Prostate gland (tissue), 2 donors: Measurements from ENCODE around the gene TUBB. TPM values are rescaled to one million over a fixed set of nuclear protein-coding genes. Genes with fewer than 3 reads are reported as not detected.
A peak's percentile ranks its signal among the peaks of the same experiment; 100 is the strongest.
"Not testable (repeated sequence)": the region's sequence is repeated elsewhere in the genome, so short reads cannot be mapped to it uniquely, and the experiment has no call there.

Experiments used
- DNase-seq: peaks from one replicate; pipeline ENCODE4 v3.0.0-alpha.2; 2019; ENCODE audit warnings: low spot score
- H3K27ac ChIP-seq, 2 donors: fragments of 200-600 bp; sonication (generic); 2 replicates each; pipeline ENCODE4 v1.5.1; 2017 to 2019
- H3K27me3 ChIP-seq: fragments of 200-600 bp; sonication (generic); replicated peaks from 2 replicates; pipeline ENCODE4 v1.5.1; 2019; ENCODE audit not compliant: insufficient read depth
- H3K36me3 ChIP-seq, 2 donors: fragments of 200-600 bp; sonication (generic); 1 replicate in 1 of 2; 2 replicates in 1 of 2; pipeline versions ENCODE4 v1.5.1 to v1.8.1; 2017 to 2019
- H3K4me1 ChIP-seq: fragments of 200-600 bp; sonication (generic); replicated peaks from 2 replicates; pipeline ENCODE4 v1.5.1; 2019
- H3K4me3 ChIP-seq, 2 donors: fragments of 200-600 bp; sonication (generic); 2 replicates each; pipeline ENCODE4 v1.5.1; 2017 to 2019
- H3K9me3 ChIP-seq: fragments of 200-600 bp; sonication (generic); 2 replicates; pipeline ENCODE4 v1.5.1; 2017
- CTCF ChIP-seq, 4 experiments: fragments of 200-600 bp in 2 of 4; fragments of 450-650 bp in 2 of 4; sonication (generic) in 2 of 4; IDR thresholded peaks; 1 replicate in 3 of 4; 2 replicates in 1 of 4; pipeline ENCODE4 v1.5.1; 2016 to 2019; ENCODE audit warnings: antibody characterized with exemption in 4 of 4, mild to moderate bottlenecking in 2 of 4, moderate library complexity in 2 of 4
- POLR2A ChIP-seq: fragments of 450-650 bp; IDR thresholded peaks from one replicate; pipeline ENCODE4 v1.6.1; 2016; ENCODE audit warnings: antibody characterized with exemption, mild to moderate bottlenecking
- POLR2AphosphoS5 ChIP-seq: sonication (generic); formaldehyde crosslinking; IDR thresholded peaks from one replicate; pipeline ENCODE4 v1.6.1; 2017; ENCODE audit warnings: antibody characterized with exemption
- WGBS: methylation state at CpG from one replicate; pipeline ENCODE4 v1.1.5; 2018; 5-methylcytosine and 5-hydroxymethylcytosine counted together
- intact Hi-C: fragments of 100-400 bp; cut with DNase I; formaldehyde crosslinking; loops from one replicate; pipeline ENCODE4 v1.14.2; 2022
- total RNA-seq, 2 donors: library from RNA; depleted of rRNA; stranded (reverse); fragments of >200 nt; gene quantifications; one replicate each; pipeline ENCODE4 v1.1.0, GENCODE V29; 2016

TUBB gene
- total RNA-seq, 2 donors from 2014 or later = 196 to 270 TPM

DNA sequence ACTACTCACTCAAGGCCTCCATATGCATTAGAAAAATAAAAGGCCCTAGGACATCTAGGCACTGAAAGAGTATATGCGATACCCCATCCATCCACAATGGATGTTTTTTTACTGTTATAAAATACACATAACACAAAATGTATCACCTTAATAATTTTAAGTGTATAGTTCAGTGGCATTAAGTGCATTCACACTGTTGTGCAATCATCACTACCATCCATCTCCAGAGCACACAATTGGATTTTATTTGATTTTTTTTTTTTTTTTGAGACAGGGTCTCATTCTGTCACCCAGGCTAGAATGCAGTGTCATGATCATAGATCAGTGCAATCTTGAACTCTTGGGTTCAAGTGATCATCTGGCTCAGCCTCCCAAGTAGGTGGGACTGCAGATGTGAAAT is 5.9 kb upstream of the TUBB start:
- no peaks in the 10 kb centered on the region for H3K27me3 ChIP-seq
- WGBS = 95% methylated on average over 1 of the region's 1 CpG
- H3K4me3 ChIP-seq = no peak overlapping the region
- intact Hi-C loops = no loop called here
- H3K36me3 ChIP-seq = peaks cover 0 to 4% of the 10 kb centered on the region in 2 donors
- H3K27ac ChIP-seq = no peak overlapping the region
- H3K9me3 ChIP-seq = no peaks in the 10 kb centered on the region
- TF ChIP-seq POLR2A = no peak
- no peak for TF ChIP-seq CTCF (IDR thresholded peaks at IDR 0.05)
- no peak for TF ChIP-seq POLR2AphosphoS5
- H3K4me1 ChIP-seq = peaks cover 3% of the 10 kb centered on the region
- no peak for DNase-seq

DNA sequence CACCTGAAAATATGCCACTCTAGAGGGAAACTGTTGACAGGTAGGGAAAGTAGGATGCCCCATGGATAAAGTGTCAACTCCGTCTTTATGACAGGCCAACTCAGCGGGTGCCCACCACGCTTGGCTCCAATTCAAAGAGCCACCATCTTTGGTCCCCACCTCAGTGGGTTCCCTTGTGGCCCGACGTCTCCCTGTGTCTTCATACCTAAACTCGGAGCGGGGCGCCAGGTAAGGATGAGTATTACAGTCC is 3.3 kb upstream of the TUBB start:
- no peaks in the 10 kb centered on the region for H3K27me3 ChIP-seq
- peak overlapping the region; percentile 84 to 90 for H3K27ac ChIP-seq
- H3K4me3 ChIP-seq = peak overlapping the region; percentile 58 to 74
- peaks cover 0 to 4% of the 10 kb centered on the region in 2 donors for H3K36me3 ChIP-seq
- WGBS = 3% methylated on average over 8 of the region's 8 CpGs
- peaks cover 3% of the 10 kb centered on the region for H3K4me1 ChIP-seq
- DNase-seq = no peak
- intact Hi-C loops = no loop called here
- peak in 1 of 4 experiments; percentile 4 for TF ChIP-seq CTCF (IDR thresholded peaks at IDR 0.05)
- TF ChIP-seq POLR2AphosphoS5 = no peak
- H3K9me3 ChIP-seq = no peaks in the 10 kb centered on the region

GRCh38 chr6:30717129-30717844 is 2.9 kb upstream of the TUBB start, which contains the start of gene MDC1:
TSS of gene MDC1 (minus strand) at chr6:30717281. CDS start at chr6:30715175, 2,106 bp downstream.
- peak; percentile 100 for DNase-seq
- no peaks in the 10 kb centered on the region for H3K27me3 ChIP-seq
- H3K27ac ChIP-seq = peak within 1 kb of the TSS; percentile 84 to 90
- intact Hi-C loops = no loop called here
- TF ChIP-seq CTCF (IDR thresholded peaks at IDR 0.05) = peak in 3 of 4 experiments; percentile 16 to 68 (median 59)
- TF ChIP-seq POLR2A = peak; percentile 89
- peak; percentile 99 for TF ChIP-seq POLR2AphosphoS5
- WGBS = under 1% methylated on average over 45 of the region's 48 CpGs
- no peaks in the 10 kb centered on the region for H3K9me3 ChIP-seq
- H3K4me1 ChIP-seq = peaks cover 8% of the 10 kb centered on the region
- peaks cover 0 to 4% of the 10 kb centered on the region in 2 donors for H3K36me3 ChIP-seq
- peak within 1 kb of the TSS; percentile 58 to 74 for H3K4me3 ChIP-seq

DNA sequence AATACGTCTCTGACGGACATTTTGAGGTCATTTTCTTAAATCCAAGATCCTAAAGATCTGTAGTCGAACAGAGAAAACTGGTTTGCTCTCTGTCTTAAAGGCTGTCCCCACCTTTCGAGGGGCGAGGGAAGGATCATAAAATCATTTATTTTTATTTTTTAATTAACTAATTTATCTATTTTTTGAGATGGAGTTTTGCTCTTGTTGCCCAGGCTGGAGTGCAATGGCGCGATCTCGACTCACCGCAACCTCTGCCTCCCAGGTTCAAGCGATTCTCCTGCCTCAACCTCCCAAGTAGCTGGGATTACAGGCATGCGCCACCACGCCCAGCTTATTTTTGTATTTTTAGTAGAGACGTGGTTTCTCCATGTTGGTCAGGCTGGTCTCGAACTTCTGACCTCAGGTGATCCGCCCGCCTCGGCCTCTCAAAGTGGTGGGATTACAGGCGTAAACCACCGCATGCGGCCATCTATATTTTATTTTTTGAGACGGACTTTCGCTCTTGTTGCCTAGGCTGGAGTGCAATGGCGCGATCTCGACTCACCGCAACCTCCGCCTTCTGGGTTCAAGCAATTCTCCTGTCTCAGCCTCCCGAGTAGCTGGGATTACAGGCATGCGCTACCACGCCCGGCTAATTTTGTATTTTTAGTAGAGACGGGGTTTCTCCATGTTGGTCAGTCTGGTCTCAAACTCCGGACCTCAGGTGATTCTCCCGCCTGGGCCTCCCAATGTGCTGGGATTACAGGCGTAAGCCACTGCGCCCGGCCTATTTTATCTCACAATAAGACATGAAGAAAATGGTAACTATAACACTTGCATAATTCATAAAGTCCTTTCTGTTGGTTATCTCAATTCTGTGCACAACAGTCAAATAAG is 2.1 kb upstream of the TUBB start:
- H3K4me1 ChIP-seq, intact Hi-C loops, H3K27me3 ChIP-seq, H3K36me3 ChIP-seq, DNase-seq, H3K9me3 ChIP-seq: not testable (repeated sequence)
- H3K27ac ChIP-seq = peak overlapping the region; percentile 71 to 84
- H3K4me3 ChIP-seq = peak overlapping the region; percentile 58 to 74
- WGBS = 73% methylated on average over 37 of the region's 37 CpGs

- DNase-seq = no peak
- whole genome bisulfite sequencing = 22% methylated on average over 8 of the region's 8 CpGs
- intact Hi-C loops = no loop called here
Measured at GRCh38 chr6:30719356-30719755, 796 bp upstream of the TUBB start.

More at GRCh38 chr6:30719356-30719755, 796 bp upstream of the TUBB start:
- Histone ChIP-seq H3K4me3 (peak overlapping the region; percentile 60 to 88), H3K9me3 (no peaks in the 10 kb centered on the region), H3K27ac (peak overlapping the region; percentile 88 to 96), H3K27me3 (no peaks in the 10 kb centered on the region), H3K36me3 (no peaks in the 10 kb centered on the region), H3K4me1 (peaks cover 9% of the 10 kb centered on the region)
- TF ChIP-seq CTCF (IDR thresholded peaks at IDR 0.05) (no peak), POLR2AphosphoS5 (no peak), POLR2A (no peak)
